Ishikawa (cell line): ENCODE data around the gene PKP4.

Experiments
- CEBPB ChIP-seq: IDR thresholded peaks from 2 replicates; pipeline ENCODE4 v1.6.1; 2012
- CREB1 ChIP-seq: IDR thresholded peaks from 2 replicates; pipeline ENCODE4 v1.6.1; 2012; ENCODE audit warnings: low read depth
- EGR1 ChIP-seq: IDR thresholded peaks from 2 replicates; pipeline ENCODE4 v1.6.1; 2012
- EP300 ChIP-seq: IDR thresholded peaks from 2 replicates; pipeline ENCODE4 v1.6.1; 2012; ENCODE audit warnings: borderline replicate concordance
- FOXM1 ChIP-seq: IDR thresholded peaks from 2 replicates; pipeline ENCODE4 v1.6.1; 2012; ENCODE audit warnings: low read depth, borderline replicate concordance
- MAX ChIP-seq: IDR thresholded peaks from 2 replicates; pipeline ENCODE4 v1.6.1; 2012
- NFIC ChIP-seq: IDR thresholded peaks from 2 replicates; pipeline ENCODE4 v1.6.1; 2012
- REST ChIP-seq: IDR thresholded peaks from 2 replicates; pipeline ENCODE4 v1.6.1; 2012; ENCODE audit warnings: low read depth, mild to moderate bottlenecking
- USF1 ChIP-seq: IDR thresholded peaks from 2 replicates; pipeline ENCODE4 v1.6.1; 2012
- YY1 ChIP-seq: IDR thresholded peaks from 2 replicates; pipeline ENCODE4 v1.6.1; 2012; ENCODE audit warnings: low read depth
- ZBTB7A ChIP-seq: IDR thresholded peaks from 2 replicates; pipeline ENCODE4 v1.6.1; 2012; ENCODE audit warnings: low read depth

- TF ChIP-seq NFIC = no peak
- no peak for TF ChIP-seq EGR1
- no peak for TF ChIP-seq CREB1
- TF ChIP-seq YY1 = no peak
- no peak for TF ChIP-seq USF1
- no peak for TF ChIP-seq CEBPB
- TF ChIP-seq ZBTB7A = no peak
- no peak for TF ChIP-seq FOXM1
- TF ChIP-seq MAX = no peak
- TF ChIP-seq EP300 = no peak
- no peak for TF ChIP-seq REST
These were observed 199.9 kb downstream of the PKP4 start for GRCh38 chr2:158656492-158657229.
